Right renal pelvis (tissue), 4 donors: ENCODE data around the gene AMH. TPM values are rescaled to one million over a fixed set of nuclear protein-coding genes. Genes with fewer than 3 reads are reported as not detected.
A peak's percentile ranks its signal among the peaks of the same experiment; 100 is the strongest.
"Not testable (repeated sequence)": the region's sequence is repeated elsewhere in the genome, so short reads cannot be mapped to it uniquely, and the experiment has no call there.

ENCODE experiments used
- DNase-seq, 4 donors: peaks; one replicate each; pipeline ENCODE4 v3.0.0-alpha.2; 2013; ENCODE audit warnings: low read depth in 4 of 4, low spot score in 3 of 4, missing footprints in 1 of 4
- polyA plus RNA-seq, 4 donors: library from polyadenylated mRNA; unstranded; fragments of 120-200 nt; gene quantifications; one replicate each; pipeline ENCODE4 v1.2.1, GENCODE V29; 2013; ENCODE audit not compliant: insufficient read length in 4 of 4

The AMH gene
- polyA plus RNA-seq, 4 donors = 1.7 to 4.0 (median 2.2) TPM

- no peak for DNase-seq
Observed at GRCh38 chr19:2268480-2268830, 19.3 kb downstream of the AMH start.

DNA sequence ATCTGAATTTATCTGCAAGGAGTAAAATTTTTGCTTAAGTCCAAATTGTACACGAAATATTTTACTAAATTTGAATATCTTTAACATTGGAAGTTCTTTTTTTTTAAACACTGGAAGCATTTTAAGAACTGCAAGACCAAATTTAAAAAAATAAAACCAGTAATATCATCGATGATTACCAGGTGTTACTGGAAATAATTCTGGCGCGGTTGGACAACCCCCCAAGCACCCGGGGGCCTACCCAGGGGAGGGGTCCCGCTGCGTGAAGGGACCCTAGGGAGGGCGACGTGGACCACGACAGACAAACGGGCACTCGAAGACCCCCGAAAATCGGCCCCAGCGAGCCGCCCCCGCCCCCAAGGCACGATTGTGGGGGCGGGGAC, 19.7 kb downstream of the AMH start:
- no peak for DNase-seq

- peak; percentile 88 to 93 (median 91) for DNase-seq
Observed at GRCh38 chr19:2269244-2270156, 20.4 kb downstream of the AMH start.

- DNase-seq = no peak
Observed at GRCh38 chr19:2270157-2270422, 21.0 kb downstream of the AMH start.

DNA sequence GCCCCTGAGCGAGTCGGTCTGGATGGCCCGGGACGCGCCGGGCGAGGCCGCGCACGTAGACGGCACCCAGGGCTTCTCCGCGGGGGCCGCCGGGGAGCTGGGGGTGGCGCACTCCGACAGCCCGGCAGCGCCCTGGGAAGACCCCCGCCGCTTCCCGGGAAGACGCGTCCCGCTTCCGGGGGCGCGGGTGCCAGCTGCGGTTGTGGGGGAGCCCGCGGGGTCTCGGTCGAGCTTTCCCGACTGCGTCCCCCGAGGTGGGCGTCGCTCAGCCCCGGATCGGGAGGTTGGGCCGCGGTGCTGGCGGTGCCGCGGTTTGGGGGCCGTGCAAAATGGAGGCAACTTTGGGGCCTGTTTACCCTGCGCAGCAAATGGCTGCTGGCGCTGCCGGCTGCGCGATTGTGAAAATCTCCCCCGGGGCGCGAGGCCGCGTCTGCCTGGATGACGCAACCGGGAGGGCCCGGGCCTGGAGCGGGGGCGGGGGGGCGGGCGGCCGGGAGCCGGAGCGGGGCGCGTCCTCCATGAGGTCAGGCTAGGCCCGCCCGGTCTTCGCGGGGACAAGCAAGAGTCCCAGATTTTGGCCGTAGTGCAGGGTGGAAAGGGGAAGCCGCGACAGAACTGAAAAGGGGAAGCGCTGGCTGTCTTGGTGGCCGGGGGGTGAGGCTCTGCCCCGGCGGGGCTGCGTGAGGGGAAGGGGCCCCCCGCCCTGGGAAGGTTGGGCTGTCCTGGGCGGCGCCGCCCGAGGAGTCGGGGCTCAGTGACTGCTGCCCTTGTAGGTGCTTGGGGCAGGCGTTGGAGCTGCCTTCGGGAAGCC, 21.5 kb downstream of the AMH start:
- peak in 1 of 4 donors; percentile 50 for DNase-seq

DNA sequence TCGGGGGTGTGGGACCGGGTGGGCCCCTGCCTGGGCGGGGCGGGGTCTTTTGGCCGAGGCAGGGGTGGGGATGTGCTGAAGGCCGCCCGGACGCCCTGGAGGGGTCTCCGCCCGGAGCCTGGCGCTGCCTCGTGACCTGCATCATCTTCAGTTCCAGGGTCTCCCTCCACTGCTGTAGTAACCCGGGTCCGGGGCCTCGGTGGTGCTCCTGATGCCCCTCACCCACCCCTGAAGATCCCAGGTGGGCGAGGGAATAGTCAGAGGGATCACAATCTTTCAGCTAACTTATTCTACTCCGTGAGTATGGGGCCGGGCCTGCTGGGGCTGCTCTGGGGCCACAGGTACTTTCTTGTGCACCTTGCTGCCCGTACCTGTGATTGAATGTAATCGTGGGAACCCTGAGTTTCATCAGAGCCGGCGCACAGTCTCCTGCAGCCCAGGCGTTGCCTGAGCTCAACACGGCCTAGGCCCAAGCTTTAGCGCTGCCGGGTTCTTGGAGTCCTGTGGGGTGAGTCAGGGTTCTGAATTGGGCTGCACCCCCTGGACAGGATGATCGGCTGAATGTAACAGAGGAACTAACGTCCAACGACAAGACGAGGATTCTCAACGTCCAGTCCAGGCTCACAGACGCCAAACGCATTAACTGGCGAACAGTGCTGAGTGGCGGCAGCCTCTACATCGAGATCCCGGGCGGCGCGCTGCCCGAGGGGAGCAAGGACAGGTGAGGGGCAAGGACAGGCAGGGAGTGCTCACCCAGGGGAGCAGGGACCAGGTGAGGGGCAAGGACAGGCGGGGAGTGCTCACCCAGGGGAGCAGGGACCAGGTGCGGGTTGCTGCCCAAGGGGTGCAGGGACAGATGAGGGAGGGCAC, 22.3 kb downstream of the AMH start:
- no peak for DNase-seq

- peak in 1 of 4 donors; percentile 38 for DNase-seq
Observed at GRCh38 chr19:2273356-2274184, 24.4 kb downstream of the AMH start.

- DNase-seq = no peak
Observed at GRCh38 chr19:2274185-2274711, 25.1 kb downstream of the AMH start.

GRCh38 chr19:2274931-2275535, 25.9 kb downstream of the AMH start:
- peak in 1 of 4 donors; percentile 41 for DNase-seq

DNA sequence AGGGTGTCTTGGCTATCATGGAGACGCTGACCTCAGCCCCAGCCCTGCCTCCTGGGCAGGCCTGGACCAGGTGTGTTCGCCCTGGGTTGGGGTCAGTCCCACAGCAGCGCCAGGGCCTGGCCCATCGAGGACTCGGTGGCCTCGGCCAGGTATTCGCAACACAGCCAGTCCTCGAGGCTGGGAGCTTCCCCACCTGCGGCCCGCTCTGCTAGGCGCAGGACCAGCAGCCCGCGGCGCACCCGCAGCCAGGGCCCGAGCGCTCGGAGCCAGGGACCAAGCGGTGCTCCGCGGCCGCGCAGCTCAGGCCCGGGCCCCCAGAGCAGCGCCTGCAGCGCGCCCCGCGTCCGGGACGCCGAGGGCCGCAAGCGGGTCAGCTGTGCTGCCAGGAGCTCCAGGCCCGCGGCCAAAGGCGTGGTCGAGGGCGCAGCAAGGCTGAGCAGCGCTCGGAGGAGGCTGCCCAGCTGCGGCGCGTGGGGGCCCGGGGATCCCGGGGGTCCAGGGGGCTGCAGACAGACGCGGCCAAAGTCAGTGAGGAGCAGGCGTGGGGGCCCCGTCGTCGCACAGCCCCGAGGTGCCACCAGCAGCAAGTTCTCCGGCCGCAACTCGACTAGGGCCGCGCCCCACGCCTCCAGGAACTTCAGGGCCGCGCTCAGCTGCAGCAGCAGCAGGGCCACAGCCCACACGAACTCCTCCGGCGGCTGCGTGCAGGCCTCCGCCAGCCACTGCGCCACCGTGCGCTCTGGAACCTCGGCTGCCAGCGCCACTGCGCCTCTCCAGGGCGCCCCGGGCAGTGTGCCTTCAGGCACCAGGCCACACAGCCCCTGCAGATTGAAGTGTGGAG, 26.7 kb downstream of the AMH start:
- no peak for DNase-seq

GRCh38 chr19:2276429-2276986, 27.4 kb downstream of the AMH start:
- no peak for DNase-seq

- no peak for DNase-seq
Observed at GRCh38 chr19:2277138-2277537, 28.0 kb downstream of the AMH start.

DNA sequence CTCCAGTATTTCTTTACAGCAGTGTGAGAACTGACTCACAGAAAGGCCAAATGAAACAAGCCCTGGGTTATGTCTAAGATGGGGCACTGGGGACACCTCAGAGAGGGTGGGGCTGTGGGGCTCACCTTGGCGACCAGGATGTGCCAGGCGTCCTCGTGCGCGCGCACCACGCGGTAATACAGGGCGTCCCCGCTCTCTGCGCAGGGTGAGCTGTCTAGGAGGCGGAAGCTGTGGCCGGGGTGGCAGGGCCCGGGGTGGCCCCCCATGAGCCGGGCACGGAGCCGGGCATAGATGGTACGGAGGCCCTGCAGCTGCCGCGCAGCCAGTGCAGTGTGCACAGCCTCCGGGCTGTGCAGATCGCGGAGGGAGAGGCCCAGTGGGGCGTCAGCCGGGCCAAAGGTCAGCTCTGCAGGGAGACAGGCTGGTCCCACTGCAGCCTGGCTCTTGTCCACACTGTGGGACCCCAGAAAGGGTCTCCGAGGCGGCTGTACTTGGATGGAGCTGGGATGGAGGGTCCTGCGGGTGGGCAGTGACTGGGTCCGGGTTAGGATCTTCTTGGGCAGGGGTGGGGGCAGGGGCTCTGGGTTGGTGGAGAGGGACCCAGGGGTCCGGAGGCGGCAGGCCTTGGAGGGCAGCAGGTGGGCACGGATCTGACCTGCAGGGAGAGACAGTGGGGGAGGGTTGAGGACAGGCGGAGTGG, 29.5 kb downstream of the AMH start:
- no peak for DNase-seq

GRCh38 chr19:2280633-2281264, 31.6 kb downstream of the AMH start:
- DNase-seq = no peak

DNA sequence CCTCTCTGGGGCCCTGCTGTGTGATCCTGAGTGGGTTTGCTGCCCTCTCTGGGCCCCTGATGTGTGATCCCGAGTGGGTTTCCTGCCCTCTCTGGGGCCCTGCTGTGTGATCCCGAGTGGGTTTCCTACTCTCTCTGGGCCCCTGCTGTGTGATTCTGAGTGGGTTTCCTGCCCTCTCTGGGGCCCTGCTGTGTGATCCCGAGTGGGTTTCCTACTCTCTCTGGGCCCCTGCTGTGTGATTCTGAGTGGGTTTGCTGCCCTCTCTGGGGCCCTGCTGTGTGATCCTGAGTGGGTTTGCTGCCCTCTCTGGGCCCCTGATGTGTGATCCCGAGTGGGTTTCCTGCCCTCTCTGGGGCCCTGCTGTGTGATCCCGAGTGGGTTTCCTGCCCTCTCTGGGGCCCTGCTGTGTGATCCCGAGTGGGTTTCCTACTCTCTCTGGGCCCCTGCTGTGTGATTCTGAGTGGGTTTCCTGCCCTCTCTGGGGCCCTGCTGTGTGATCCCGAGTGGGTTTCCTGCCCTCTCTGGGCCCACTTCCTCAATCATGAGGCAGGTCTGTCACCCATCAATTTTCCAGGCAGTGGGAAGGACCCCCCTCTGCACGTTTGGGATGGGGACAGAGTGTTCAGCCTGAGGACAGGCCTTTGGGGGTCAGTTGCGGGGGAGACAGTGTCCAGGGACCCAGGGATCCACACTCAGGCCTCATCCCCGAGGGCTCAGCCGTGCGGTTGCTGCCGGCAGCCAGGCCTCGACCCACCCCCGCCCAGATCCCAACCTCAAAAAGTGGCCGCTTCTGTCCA, 32.3 kb downstream of the AMH start:
- not testable (repeated sequence) for DNase-seq

DNA sequence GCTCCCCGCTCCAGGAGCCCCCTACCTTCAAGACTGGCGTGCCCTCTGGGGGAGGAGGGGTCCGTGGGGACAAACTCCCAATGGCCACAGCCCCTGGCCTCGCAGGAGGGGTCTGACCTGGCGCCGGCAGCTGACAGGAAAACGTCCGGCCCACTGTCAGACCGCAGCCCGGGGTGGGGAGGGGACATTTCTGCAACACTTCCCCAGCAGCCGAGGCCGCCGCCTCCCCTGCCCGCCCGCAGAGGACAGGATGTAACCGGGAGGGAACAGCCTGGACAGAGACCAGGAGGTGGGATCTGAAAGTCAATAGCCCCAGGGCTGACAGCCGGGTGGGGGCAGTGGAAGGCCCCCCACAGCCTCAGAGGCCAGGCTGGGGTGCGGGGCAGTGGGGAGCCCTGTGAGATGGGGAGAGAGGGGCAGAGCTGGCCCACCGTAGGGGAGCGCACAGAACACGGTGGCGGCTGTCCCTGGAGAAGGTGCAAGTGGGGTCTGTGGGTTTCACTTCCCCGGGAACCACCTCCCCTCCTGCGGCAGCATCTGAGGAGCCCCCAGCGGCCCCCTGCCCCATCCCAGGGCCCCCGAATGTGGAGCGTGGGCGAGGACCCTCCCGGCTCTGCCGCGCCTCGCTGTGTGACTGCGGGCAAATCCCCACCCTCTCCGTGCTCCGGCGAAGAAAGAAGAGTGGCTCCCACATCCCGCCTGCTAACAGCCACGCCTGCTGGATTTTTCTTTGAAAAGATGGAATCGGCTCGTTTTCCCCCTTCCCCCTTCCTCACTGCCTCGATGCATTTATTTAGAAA, 33.1 kb downstream of the AMH start, which contains the start of gene PEAK3:
TSS of gene PEAK3 (minus strand) at position 114 of the 800 bp plus-strand sequence. CDS start 1,244 bp downstream, outside the sequence.
- no peak for DNase-seq
